ENCODE data around the gene KIF19.

- TF ChIP-seq EP300 (IDR thresholded peaks at IDR 0.05) (no peak), POLR2A (IDR thresholded peaks at IDR 0.05) (no peak)
- TF ChIP-seq, protein P1, sequence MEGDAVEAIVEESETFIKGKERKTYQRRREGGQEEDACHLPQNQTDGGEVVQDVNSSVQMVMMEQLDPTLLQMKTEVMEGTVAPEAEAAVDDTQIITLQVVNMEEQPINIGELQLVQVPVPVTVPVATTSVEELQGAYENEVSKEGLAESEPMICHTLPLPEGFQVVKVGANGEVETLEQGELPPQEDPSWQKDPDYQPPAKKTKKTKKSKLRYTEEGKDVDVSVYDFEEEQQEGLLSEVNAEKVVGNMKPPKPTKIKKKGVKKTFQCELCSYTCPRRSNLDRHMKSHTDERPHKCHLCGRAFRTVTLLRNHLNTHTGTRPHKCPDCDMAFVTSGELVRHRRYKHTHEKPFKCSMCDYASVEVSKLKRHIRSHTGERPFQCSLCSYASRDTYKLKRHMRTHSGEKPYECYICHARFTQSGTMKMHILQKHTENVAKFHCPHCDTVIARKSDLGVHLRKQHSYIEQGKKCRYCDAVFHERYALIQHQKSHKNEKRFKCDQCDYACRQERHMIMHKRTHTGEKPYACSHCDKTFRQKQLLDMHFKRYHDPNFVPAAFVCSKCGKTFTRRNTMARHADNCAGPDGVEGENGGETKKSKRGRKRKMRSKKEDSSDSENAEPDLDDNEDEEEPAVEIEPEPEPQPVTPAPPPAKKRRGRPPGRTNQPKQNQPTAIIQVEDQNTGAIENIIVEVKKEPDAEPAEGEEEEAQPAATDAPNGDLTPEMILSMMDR (IDR thresholded peaks at IDR 0.05), result no peak
These were observed 16.1 kb upstream of the KIF19 start for GRCh38 chr17:74309902-74310301.
